HG03095 (cell line): ENCODE data around the gene ARID1B.
"Not testable (repeated sequence)": the region's sequence is repeated elsewhere in the genome, so short reads cannot be mapped to it uniquely, and the experiment has no call there.

Experiments
- ATAC-seq: cut with Tn5 transposase; IDR thresholded peaks from one replicate; pipeline ENCODE4 v1.9.1; 2021; ENCODE audit warnings: moderate library complexity; ENCODE audit not compliant: unreplicated experiment

ARID1B gene

GRCh38 chr6:157144859-157145568 is 367.8 kb downstream of the ARID1B start:
- no peak for ATAC-seq

GRCh38 chr6:157145656-157146285 is 368.6 kb downstream of the ARID1B start:
- ATAC-seq, result no peak

- not testable (repeated sequence) for ATAC-seq
Measured at GRCh38 chr6:157147054-157148026, 370.2 kb downstream of the ARID1B start.

- no peak for ATAC-seq
Measured at GRCh38 chr6:157148391-157149323, 371.5 kb downstream of the ARID1B start.

GRCh38 chr6:157150076-157150475 is 372.9 kb downstream of the ARID1B start:
- no peak for ATAC-seq

- ATAC-seq, result no peak
Measured at GRCh38 chr6:157151029-157151428, 373.9 kb downstream of the ARID1B start.

GRCh38 chr6:157151989-157152388 is 374.8 kb downstream of the ARID1B start:
- no peak for ATAC-seq

GRCh38 chr6:157152556-157152955 is 375.4 kb downstream of the ARID1B start:
- ATAC-seq, result no peak

- ATAC-seq, result no peak
Measured at GRCh38 chr6:157155804-157156203, 378.6 kb downstream of the ARID1B start.

- no peak for ATAC-seq
Measured at GRCh38 chr6:157157258-157157657, 380.1 kb downstream of the ARID1B start.

- ATAC-seq, result no peak
Measured at GRCh38 chr6:157158456-157158855, 381.3 kb downstream of the ARID1B start.

- no peak for ATAC-seq
Measured at GRCh38 chr6:157158897-157159296, 381.7 kb downstream of the ARID1B start.

GRCh38 chr6:157159348-157159747 is 382.2 kb downstream of the ARID1B start:
- ATAC-seq, result no peak

- no peak for ATAC-seq
Measured at GRCh38 chr6:157161912-157162311, 384.7 kb downstream of the ARID1B start.

GRCh38 chr6:157162766-157163433 is 385.7 kb downstream of the ARID1B start:
- ATAC-seq, result no peak

GRCh38 chr6:157163434-157164159 is 386.4 kb downstream of the ARID1B start:
- ATAC-seq, result no peak

- no peak for ATAC-seq
Measured at GRCh38 chr6:157164972-157165371, 387.8 kb downstream of the ARID1B start.

- ATAC-seq, result no peak
Measured at GRCh38 chr6:157166784-157167183, 389.6 kb downstream of the ARID1B start.

- ATAC-seq, result no peak
Measured at GRCh38 chr6:157167837-157168236, 390.7 kb downstream of the ARID1B start.
